ENCODE results near the gene STKLD1.

- no peak for TF ChIP-seq POLR2AphosphoS5 (IDR thresholded peaks at IDR 0.05; ENCODE audit: low read depth, low read length)
- TF ChIP-seq POLR2A (IDR thresholded peaks at IDR 0.05; ENCODE audit: low read depth, low read length) = no peak
- TF ChIP-seq TAF1 (IDR thresholded peaks at IDR 0.05; ENCODE audit: low read depth, low read length) = no peak
- TF ChIP-seq POU2F2 (IDR thresholded peaks at IDR 0.05; ENCODE audit: low read depth, low read length) = no peak
- no peak for TF ChIP-seq SPI1 (IDR thresholded peaks at IDR 0.05; ENCODE audit: low read depth, low read length)
These were observed 49.0 kb downstream of the STKLD1 start for GRCh38 chr9:133425049-133425632.

Data from GM12891 (cell line).